Effector memory CD4-positive, alpha-beta T cell (primary cell): ENCODE data around the gene HSD11B1L.

ENCODE experiments used
- DNase-seq, 3 donors: peaks; one replicate each; pipeline ENCODE4 v3.0.0-alpha.2; 2020
- H3K27ac ChIP-seq: 2 replicates; pipeline ENCODE4 v1.7.0; 2013; ENCODE audit warnings: mild to moderate bottlenecking, low read length, moderate library complexity; ENCODE audit not compliant: insufficient read depth, poor library complexity, severe bottlenecking
- H3K27me3 ChIP-seq: replicated peaks from 2 replicates; pipeline ENCODE4 v1.7.0; 2013; ENCODE audit warnings: mild to moderate bottlenecking, low read length; ENCODE audit not compliant: insufficient read depth, control insufficient read depth, poor library complexity, severe bottlenecking
- H3K36me3 ChIP-seq: 2 replicates; pipeline ENCODE4 v1.7.0; 2013; ENCODE audit warnings: mild to moderate bottlenecking, low read length, moderate library complexity; ENCODE audit not compliant: control insufficient read depth, insufficient read depth
- H3K4me1 ChIP-seq: 2 replicates; pipeline ENCODE4 v1.7.0; 2013; ENCODE audit warnings: low read length, mild to moderate bottlenecking; ENCODE audit not compliant: control insufficient read depth, insufficient read depth, poor library complexity, severe bottlenecking
- H3K4me3 ChIP-seq: 2 replicates; pipeline ENCODE4 v1.7.0; 2013; ENCODE audit warnings: low read length, low read depth, mild to moderate bottlenecking; ENCODE audit not compliant: insufficient read depth, poor library complexity, severe bottlenecking
- H3K9me3 ChIP-seq: 2 replicates; pipeline ENCODE4 v1.7.0; 2013; ENCODE audit warnings: mild to moderate bottlenecking, low read length, moderate library complexity; ENCODE audit not compliant: control insufficient read depth
- total RNA-seq, 3 donors: gene quantifications; one replicate each; lab custom pipeline; 2026; lab: John Stamatoyannopoulos, UW

The HSD11B1L gene
- 1.0 to 1.7 (median 1.4) reads per million in 3 donors for total RNA-seq

- peak within 1 kb of the TSS; percentile 95 for H3K4me3 ChIP-seq
- H3K27me3 ChIP-seq, result no peaks in the 10 kb centered on the region
- H3K36me3 ChIP-seq, result no peaks in the 10 kb centered on the region
- peak within 1 kb of the TSS; percentile 97 for H3K27ac ChIP-seq
- peaks cover 13% of the 10 kb centered on the region for H3K4me1 ChIP-seq
- DNase-seq, result peak; percentile 95 to 98 (median 98)
- no peaks in the 10 kb centered on the region for H3K9me3 ChIP-seq
Observed at GRCh38 chr19:5680437-5681368, at the start of gene HSD11B1L, which contains the start of gene MICOS13. Gene HSD11B1L (plus strand): TSS chr19:5681027. CDS start chr19:5684833, 3,806 bp downstream. Gene MICOS13 (minus strand): TSS chr19:5680516. CDS start chr19:5680486, 30 bp downstream.

- H3K4me1 ChIP-seq, result peaks cover 32% of the 10 kb centered on the region
- no peaks in the 10 kb centered on the region for H3K27me3 ChIP-seq
- peaks cover 33% of the 10 kb centered on the region for H3K36me3 ChIP-seq
- no peak overlapping the region for H3K27ac ChIP-seq
- H3K4me3 ChIP-seq, result no peak overlapping the region
- no peak for DNase-seq
- no peaks in the 10 kb centered on the region for H3K9me3 ChIP-seq
Observed at GRCh38 chr19:5631567-5632240, 49.1 kb upstream of the HSD11B1L start.

GRCh38 chr19:5632241-5632612, 48.6 kb upstream of the HSD11B1L start:
- H3K36me3 ChIP-seq, result peaks cover 30% of the 10 kb centered on the region
- no peaks in the 10 kb centered on the region for H3K9me3 ChIP-seq
- no peak for DNase-seq
- peaks cover 28% of the 10 kb centered on the region for H3K4me1 ChIP-seq
- H3K27ac ChIP-seq, result no peak overlapping the region
- no peaks in the 10 kb centered on the region for H3K27me3 ChIP-seq
- H3K4me3 ChIP-seq, result no peak overlapping the region

- peaks cover 24% of the 10 kb centered on the region for H3K4me1 ChIP-seq
- H3K36me3 ChIP-seq, result peaks cover 25% of the 10 kb centered on the region
- no peak overlapping the region for H3K4me3 ChIP-seq
- H3K9me3 ChIP-seq, result no peaks in the 10 kb centered on the region
- DNase-seq, result no peak
- no peak overlapping the region for H3K27ac ChIP-seq
- H3K27me3 ChIP-seq, result no peaks in the 10 kb centered on the region
Observed at GRCh38 chr19:5632657-5633056, 48.2 kb upstream of the HSD11B1L start.

GRCh38 chr19:5635427-5635826, 45.4 kb upstream of the HSD11B1L start:
- peaks cover 6% of the 10 kb centered on the region for H3K36me3 ChIP-seq
- DNase-seq, result no peak
- H3K27ac ChIP-seq, result no peak overlapping the region
- no peaks in the 10 kb centered on the region for H3K9me3 ChIP-seq
- peaks cover 10% of the 10 kb centered on the region for H3K4me1 ChIP-seq
- H3K27me3 ChIP-seq, result no peaks in the 10 kb centered on the region
- H3K4me3 ChIP-seq, result no peak overlapping the region

GRCh38 chr19:5637971-5638370, 42.9 kb upstream of the HSD11B1L start:
- no peak overlapping the region for H3K27ac ChIP-seq
- H3K36me3 ChIP-seq, result peaks cover 21% of the 10 kb centered on the region
- H3K9me3 ChIP-seq, result no peaks in the 10 kb centered on the region

GRCh38 chr19:5641171-5641570, 39.7 kb upstream of the HSD11B1L start:
- Histone ChIP-seq H3K9me3 (no peaks in the 10 kb centered on the region), H3K27ac (no peak overlapping the region), H3K36me3 (peaks cover 52% of the 10 kb centered on the region), H3K27me3 (no peaks in the 10 kb centered on the region), H3K4me1 (no peaks in the 10 kb centered on the region), H3K4me3 (no peak overlapping the region)
- DNase-seq, result no peak

More at GRCh38 chr19:5637971-5638370, 42.9 kb upstream of the HSD11B1L start:
- no peak for DNase-seq
- Histone ChIP-seq H3K4me1 (no peaks in the 10 kb centered on the region), H3K27me3 (no peaks in the 10 kb centered on the region), H3K4me3 (no peak overlapping the region)

GRCh38 chr19:5642204-5642603, 38.6 kb upstream of the HSD11B1L start:
- peaks cover 62% of the 10 kb centered on the region for H3K36me3 ChIP-seq

GRCh38 chr19:5643060-5643459, 37.8 kb upstream of the HSD11B1L start:
- H3K4me1 ChIP-seq, result no peaks in the 10 kb centered on the region
- H3K27ac ChIP-seq, result no peak overlapping the region
- peaks cover 71% of the 10 kb centered on the region for H3K36me3 ChIP-seq
- no peak overlapping the region for H3K4me3 ChIP-seq
- no peaks in the 10 kb centered on the region for H3K9me3 ChIP-seq
- DNase-seq, result no peak
- H3K27me3 ChIP-seq, result no peaks in the 10 kb centered on the region

More at GRCh38 chr19:5642204-5642603, 38.6 kb upstream of the HSD11B1L start:
- Histone ChIP-seq H3K27me3 (no peaks in the 10 kb centered on the region), H3K27ac (no peak overlapping the region), H3K4me1 (no peaks in the 10 kb centered on the region), H3K9me3 (no peaks in the 10 kb centered on the region), H3K4me3 (no peak overlapping the region)
- no peak for DNase-seq

- DNase-seq, result no peak
- no peaks in the 10 kb centered on the region for H3K27me3 ChIP-seq
- no peak overlapping the region for H3K27ac ChIP-seq
- no peaks in the 10 kb centered on the region for H3K9me3 ChIP-seq
- peaks cover 77% of the 10 kb centered on the region for H3K36me3 ChIP-seq
- no peak overlapping the region for H3K4me3 ChIP-seq
- no peaks in the 10 kb centered on the region for H3K4me1 ChIP-seq
Observed at GRCh38 chr19:5644037-5644436, 36.8 kb upstream of the HSD11B1L start.
